Loucy (cell line): ENCODE results near the gene WDR54.

ENCODE experiments used
- EZH2phosphoT487 ChIP-seq: fragments of 200-600 bp; IDR thresholded peaks from 2 replicates; pipeline ENCODE4 v1.6.1; 2018; ENCODE audit warnings: antibody characterized with exemption, mild to moderate bottlenecking, moderate library complexity, borderline replicate concordance
- TF ChIP-seq, protein P1 (sequence below): fragments of 200-600 bp; sonication (generic); conservative IDR thresholded peaks from 2 replicates; pipeline ENCODE4 v1.5.1; 2014; ENCODE audit warnings: mild to moderate bottlenecking, antibody characterized with exemption, low read length

GRCh38 chr2:74401891-74402290 lies 19.6 kb upstream of the WDR54 start:
- TF ChIP-seq, protein P1, sequence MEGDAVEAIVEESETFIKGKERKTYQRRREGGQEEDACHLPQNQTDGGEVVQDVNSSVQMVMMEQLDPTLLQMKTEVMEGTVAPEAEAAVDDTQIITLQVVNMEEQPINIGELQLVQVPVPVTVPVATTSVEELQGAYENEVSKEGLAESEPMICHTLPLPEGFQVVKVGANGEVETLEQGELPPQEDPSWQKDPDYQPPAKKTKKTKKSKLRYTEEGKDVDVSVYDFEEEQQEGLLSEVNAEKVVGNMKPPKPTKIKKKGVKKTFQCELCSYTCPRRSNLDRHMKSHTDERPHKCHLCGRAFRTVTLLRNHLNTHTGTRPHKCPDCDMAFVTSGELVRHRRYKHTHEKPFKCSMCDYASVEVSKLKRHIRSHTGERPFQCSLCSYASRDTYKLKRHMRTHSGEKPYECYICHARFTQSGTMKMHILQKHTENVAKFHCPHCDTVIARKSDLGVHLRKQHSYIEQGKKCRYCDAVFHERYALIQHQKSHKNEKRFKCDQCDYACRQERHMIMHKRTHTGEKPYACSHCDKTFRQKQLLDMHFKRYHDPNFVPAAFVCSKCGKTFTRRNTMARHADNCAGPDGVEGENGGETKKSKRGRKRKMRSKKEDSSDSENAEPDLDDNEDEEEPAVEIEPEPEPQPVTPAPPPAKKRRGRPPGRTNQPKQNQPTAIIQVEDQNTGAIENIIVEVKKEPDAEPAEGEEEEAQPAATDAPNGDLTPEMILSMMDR = no peak
- no peak for TF ChIP-seq EZH2phosphoT487
